ENCODE measurements around the gene SURF4.
"Not testable (repeated sequence)": the region's sequence is repeated elsewhere in the genome, so short reads cannot be mapped to it uniquely, and the experiment has no call there.

Gene SURF4

GRCh38 chr9:133327834-133328484 is 47.9 kb downstream of the SURF4 start:
- Histone ChIP-seq H3K9me3 (no peaks in the 10 kb centered on the region), H3K4me3 (ENCODE audit: low read depth in 1 of 2, low read length in 1 of 2) (no peak overlapping the region), H3K4me1 (ENCODE audit: control insufficient read depth in 1 of 2, insufficient read depth in 1 of 2, low read depth in 1 of 2, low read length in 1 of 2) (peaks cover 0 to 3% of the 10 kb centered on the region in 2 experiments), H3K27ac (no peak overlapping the region), H3K27me3 (peaks cover 5% of the 10 kb centered on the region), H3K36me3 (peaks cover 30% of the 10 kb centered on the region)
- TF ChIP-seq CTCF (IDR thresholded peaks at IDR 0.05), result no peak

- Histone ChIP-seq H3K27me3 (peaks cover 12% of the 10 kb centered on the region), H3K36me3 (peaks cover 21% of the 10 kb centered on the region)
- not testable (repeated sequence) for H3K4me1 ChIP-seq (ENCODE audit: control insufficient read depth in 1 of 2, insufficient read depth in 1 of 2, low read depth in 1 of 2, low read length in 1 of 2); H3K4me3 ChIP-seq (ENCODE audit: low read depth in 1 of 2, low read length in 1 of 2); H3K27ac ChIP-seq; H3K9me3 ChIP-seq
These were observed 48.8 kb downstream of the SURF4 start for GRCh38 chr9:133327021-133327420.

GRCh38 chr9:133323991-133324703 is 51.7 kb downstream of the SURF4 start:
- Histone ChIP-seq H3K4me1 (ENCODE audit: control insufficient read depth in 1 of 2, insufficient read depth in 1 of 2, low read depth in 1 of 2, low read length in 1 of 2) (no peaks in the 10 kb centered on the region), H3K4me3 (ENCODE audit: low read depth in 1 of 2, low read length in 1 of 2) (no peak overlapping the region), H3K36me3 (no peaks in the 10 kb centered on the region), H3K27ac (no peak overlapping the region), H3K9me3 (no peaks in the 10 kb centered on the region), H3K27me3 (peaks cover 12% of the 10 kb centered on the region)
- TF ChIP-seq CTCF (IDR thresholded peaks at IDR 0.05), result no peak

- no peaks in the 10 kb centered on the region for H3K36me3 ChIP-seq
- peaks cover 12% of the 10 kb centered on the region for H3K27me3 ChIP-seq
- H3K4me1 ChIP-seq (ENCODE audit: control insufficient read depth in 1 of 2, insufficient read depth in 1 of 2, low read depth in 1 of 2, low read length in 1 of 2), result no peaks in the 10 kb centered on the region
- no peak overlapping the region for H3K27ac ChIP-seq
- no peak overlapping the region for H3K4me3 ChIP-seq (ENCODE audit: low read depth in 1 of 2, low read length in 1 of 2)
- H3K9me3 ChIP-seq, result no peaks in the 10 kb centered on the region
- TF ChIP-seq CTCF (IDR thresholded peaks at IDR 0.05), result no peak
These were observed 52.6 kb downstream of the SURF4 start for GRCh38 chr9:133323211-133323610.

GRCh38 chr9:133322701-133323100 is 53.2 kb downstream of the SURF4 start:
- Histone ChIP-seq H3K4me3 (ENCODE audit: low read depth in 1 of 2, low read length in 1 of 2) (no peak overlapping the region), H3K9me3 (no peaks in the 10 kb centered on the region), H3K36me3 (no peaks in the 10 kb centered on the region), H3K27me3 (peaks cover 12% of the 10 kb centered on the region), H3K4me1 (ENCODE audit: control insufficient read depth in 1 of 2, insufficient read depth in 1 of 2, low read depth in 1 of 2, low read length in 1 of 2) (no peaks in the 10 kb centered on the region), H3K27ac (no peak overlapping the region)
- TF ChIP-seq CTCF (IDR thresholded peaks at IDR 0.05), result no peak

- Histone ChIP-seq H3K9me3 (no peaks in the 10 kb centered on the region), H3K27me3 (peaks cover 12% of the 10 kb centered on the region), H3K4me1 (ENCODE audit: control insufficient read depth in 1 of 2, insufficient read depth in 1 of 2, low read depth in 1 of 2, low read length in 1 of 2) (no peaks in the 10 kb centered on the region), H3K36me3 (no peaks in the 10 kb centered on the region), H3K27ac (no peak overlapping the region), H3K4me3 (ENCODE audit: low read depth in 1 of 2, low read length in 1 of 2) (no peak overlapping the region)
- TF ChIP-seq CTCF (IDR thresholded peaks at IDR 0.05), result no peak
These were observed 54.4 kb downstream of the SURF4 start for GRCh38 chr9:133321411-133321935.

Measured in neutrophil (primary cell).